HepG2 (cell line): ENCODE measurements around the gene ITGB3. TPM values are rescaled to one million over a fixed set of nuclear protein-coding genes. Genes with fewer than 3 reads are reported as not detected.

Experiments
- ATAC-seq: fragments of 200-7000 bp; cut with Tn5 transposase; 3 replicates; pipeline ENCODE4 v1.9.1; 2020; ENCODE audit warnings: mild to moderate bottlenecking, moderate library complexity
- BruUV-seq: library from RNA; stranded (reverse); fragments of 400-500 nt; replicated peaks from 2 replicates; lab custom pipeline; 2021; lab: Mats Ljungman, UMichigan
- CTCF ChIA-PET: fragments of 300-600 bp; formaldehyde crosslinking; extraction: SDS; loops from one replicate; lab custom pipeline; 2021; ENCODE audit warnings: low total read pairs, inconsistent platforms, low intra/inter-chr PET ratio; lab: Yijun Ruan, JAX
- POLR2A ChIA-PET: fragments of 350-600 bp; sonication (Branson Sonifier 250); formaldehyde crosslinking; loops from one replicate; lab custom pipeline; 2020; ENCODE audit warnings: antibody characterized with exemption, inconsistent platforms; lab: Yijun Ruan, JAX
- DNase-seq: peaks from one replicate; pipeline ENCODE4 v3.0.0-alpha.2; 2015; ENCODE audit warnings: low spot score
- FAIRE-seq: peaks from 3 replicates; lab custom pipeline; 2011; peaks lifted over from hg19 to GRCh38; lab: Jason Lieb, UNC
- H2AFZ ChIP-seq: one replicate; pipeline ENCODE4 v1.6.1; 2011; ENCODE audit warnings: low read length, inconsistent platforms
- H3K27ac ChIP-seq: fragments of 300-600 bp; 3 replicates; pipeline ENCODE4 v1.8.0; 2011; ENCODE audit warnings: mixed run types, mild to moderate bottlenecking, mixed read lengths, low read length, inconsistent platforms; ENCODE audit not compliant: insufficient read depth; ENCODE audit errors: extremely low read length
- H3K27me3 ChIP-seq, 2 experiments: fragments of 200-600 bp in 1 of 2; 2 replicates in 1 of 2; 3 replicates in 1 of 2; pipeline versions ENCODE4 v1.6.0 to v1.8.0; 2011; ENCODE audit warnings: low read length in 2 of 2, mild to moderate bottlenecking in 2 of 2, moderate library complexity in 2 of 2, inconsistent platforms in 1 of 2; ENCODE audit not compliant: insufficient read depth in 2 of 2, control insufficient read depth in 1 of 2
- H3K36me3 ChIP-seq, 2 experiments: fragments of 200-600 bp in 1 of 2; replicated peaks in 1 of 2; 2 replicates in 1 of 2; 3 replicates in 1 of 2; pipeline versions ENCODE4 v1.5.1 to v1.8.0; 2011; ENCODE audit warnings: low read length in 2 of 2, inconsistent platforms in 1 of 2; ENCODE audit not compliant: insufficient read depth in 2 of 2, control insufficient read depth in 1 of 2
- H3K4me1 ChIP-seq: 2 replicates; pipeline ENCODE4 v1.5.1; 2012; ENCODE audit warnings: low read length, inconsistent platforms; ENCODE audit not compliant: insufficient read depth
- H3K4me2 ChIP-seq: 2 replicates; pipeline ENCODE4 v1.6.0; 2011; ENCODE audit warnings: low read depth, low read length, inconsistent platforms
- H3K4me3 ChIP-seq, 3 experiments: fragments of 200-600 bp in 1 of 3; sonication (generic), shearing (Covaris generic) in 1 of 3; replicated peaks in 1 of 3; 2 replicates each; pipeline ENCODE4 v1.5.1; 2011 to 2016; ENCODE audit warnings: low read length in 3 of 3, inconsistent platforms in 2 of 3, low read depth in 2 of 3, mild to moderate bottlenecking in 2 of 3, control low read depth in 1 of 3, mixed read lengths in 1 of 3; ENCODE audit not compliant: insufficient read depth in 1 of 3
- H3K79me2 ChIP-seq: one replicate; pipeline ENCODE4 v1.6.1; 2011; ENCODE audit warnings: low read length, inconsistent platforms; ENCODE audit not compliant: insufficient read depth
- H3K9ac ChIP-seq: 2 replicates; pipeline ENCODE4 v1.6.0; 2011; ENCODE audit warnings: mild to moderate bottlenecking, low read depth, low read length, inconsistent platforms; ENCODE audit not compliant: insufficient read depth
- H3K9me3 ChIP-seq: 2 replicates; pipeline ENCODE4 v1.5.1; 2012; ENCODE audit warnings: mild to moderate bottlenecking, low read length
- H4K20me1 ChIP-seq: 2 replicates; pipeline ENCODE4 v1.6.0; 2011; ENCODE audit warnings: inconsistent platforms, mild to moderate bottlenecking, low read length, moderate library complexity; ENCODE audit not compliant: insufficient read depth
- KAT2B ChIP-seq: fragments of 150-350 bp; IDR thresholded peaks from 2 replicates; pipeline ENCODE4 v1.6.1; 2014; ENCODE audit warnings: low read depth, low read length, borderline replicate concordance
- KIAA2018 ChIP-seq: sonication (generic); formaldehyde crosslinking; IDR thresholded peaks from 2 replicates; pipeline ENCODE4 v1.5.0; 2020; ENCODE audit warnings: mild to moderate bottlenecking, missing genetic modification reagents, borderline replicate concordance
- MTF1 ChIP-seq: sonication (generic); formaldehyde crosslinking; IDR thresholded peaks from 2 replicates; pipeline ENCODE4 v1.5.0; 2020; ENCODE audit warnings: missing genetic modification reagents
- PAXIP1 ChIP-seq: sonication (generic); formaldehyde crosslinking; conservative IDR thresholded peaks from 2 replicates; pipeline ENCODE4 v1.4.0; 2020; ENCODE audit warnings: mild to moderate bottlenecking, missing genetic modification reagents, moderate library complexity
- POLR2AphosphoS5 ChIP-seq: IDR thresholded peaks from 2 replicates; pipeline ENCODE4 v1.6.1; 2012; ENCODE audit warnings: low read depth, low read length
- ZNF605 ChIP-seq: sonication (generic); formaldehyde crosslinking; IDR thresholded peaks from 2 replicates; pipeline ENCODE4 v1.8.0; 2022; ENCODE audit warnings: mild to moderate bottlenecking, missing genetic modification reagents
- WGBS: methylation state at CpG from one replicate; pipeline ENCODE4 v1.1.6; 2017; ENCODE audit warnings: low lambda C conversion rate; 5-methylcytosine and 5-hydroxymethylcytosine counted together
- in situ Hi-C: cut with HindIII; loops from 2 replicates; pipeline ENCODE4 v1.10.0; 2017; ENCODE audit warnings: low pct_unique_long_range_greater_than_20kb; ENCODE audit not compliant: extremely low pct_ligation_motif_present
- intact Hi-C: fragments of 100-400 bp; cut with micrococcal nuclease; formaldehyde crosslinking; loops from one replicate; pipeline ENCODE4 v1.10.0; 2022; ENCODE audit not compliant: unreplicated experiment
- polyA plus RNA-seq, 8 experiments: library from polyadenylated mRNA; depleted of rRNA in 3 of 8; stranded (reverse) in 7 of 8; unstranded in 1 of 8; fragments of >200 nt; fragmentation: Illumina TruSeq in 4 of 8; extraction: Trizol in 4 of 8; gene quantifications; 2 replicates each; pipeline versions ENCODE4 v1.2.1 to v1.2.3, GENCODE V29; 2011 to 2016; ENCODE audit warnings: low read depth in 4 of 8, missing spikeins in 1 of 8, mixed read lengths in 1 of 8; ENCODE audit not compliant: insufficient read depth in 1 of 8
- total RNA-seq, 5 experiments: library from RNA; depleted of rRNA; stranded (reverse); fragments of >200 nt; fragmentation: Illumina TruSeq; extraction: Trizol; gene quantifications; 2 replicates each; pipeline ENCODE4 v1.2.3, GENCODE V29; 2016; ENCODE audit warnings: low read depth in 1 of 5

Gene ITGB3
- total and polyA plus RNA-seq, 2 of the 13 experiments (the other 11 are each of a cell fraction or from before 2014, with no cell fraction given) = 0.09 to 0.31 TPM

DNA sequence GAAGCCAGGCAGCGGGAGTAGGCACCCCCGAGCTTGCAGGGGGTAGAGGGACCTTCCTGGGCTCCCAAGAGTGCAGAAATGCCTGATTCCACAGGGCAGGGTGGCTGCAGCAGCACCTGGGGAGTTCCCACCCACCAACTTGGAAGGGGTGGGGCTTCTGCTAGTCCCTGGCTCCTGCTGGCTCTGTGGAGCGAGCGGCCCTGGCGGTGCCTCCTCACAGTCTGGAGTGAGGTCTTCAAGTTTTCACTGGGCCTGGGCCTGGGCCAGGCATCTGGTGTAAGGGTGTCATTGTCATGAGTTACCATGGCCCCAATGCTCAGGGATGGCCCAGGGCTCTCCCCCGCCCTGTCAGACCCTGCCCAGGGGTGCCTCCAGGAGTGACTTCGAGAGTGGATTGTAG lies 15.8 kb upstream of the ITGB3 start:
- H3K27ac ChIP-seq = no peak overlapping the region
- no peaks in the 10 kb centered on the region for H3K4me1 ChIP-seq
- FAIRE-seq (no peak), DNase-seq (no peak), ATAC-seq (peak; percentile 50)
- ChIA-PET CTCF (no interaction called here), POLR2A (no interaction called here)
- H4K20me1 ChIP-seq = no peaks in the 10 kb centered on the region
- in situ Hi-C loops = no loop called here
- no peak for TF ChIP-seq POLR2AphosphoS5
- no peak for TF ChIP-seq MTF1 (CRISPR knock-in tag)
- no peak for TF ChIP-seq ZNF605 (CRISPR knock-in tag)
- TF ChIP-seq KIAA2018 (CRISPR knock-in tag) = no peak
- TF ChIP-seq KAT2B = no peak
- no peak for TF ChIP-seq PAXIP1 (CRISPR knock-in tag)
- no peaks in the 10 kb centered on the region for H3K36me3 ChIP-seq
- no peak overlapping the region for H3K9ac ChIP-seq
- 32% methylated on average over 3 of the region's 7 CpGs for WGBS
- no TSS peak for BruUV-seq
- no peak overlapping the region for H3K4me2 ChIP-seq
- no peak overlapping the region for H3K4me3 ChIP-seq
- intact Hi-C loops = no loop called here
- no peak overlapping the region for H2AFZ ChIP-seq
- H3K79me2 ChIP-seq = no peaks in the 10 kb centered on the region
- H3K9me3 ChIP-seq = no peaks in the 10 kb centered on the region
- H3K27me3 ChIP-seq = no peaks in the 10 kb centered on the region; a peak in 1 of 5 replicates
